GM12872 (cell line): ENCODE data around the gene SCGN.

Source experiments
- TF ChIP-seq, protein P1 (sequence below): IDR thresholded peaks from 3 replicates; pipeline ENCODE4 v1.5.1; 2011; ENCODE audit warnings: low read depth, mild to moderate bottlenecking, low read length, moderate library complexity; ENCODE audit not compliant: insufficient read depth

The SCGN gene

GRCh38 chr6:25640446-25640845, 11.6 kb upstream of the SCGN start:
- TF ChIP-seq, protein P1, sequence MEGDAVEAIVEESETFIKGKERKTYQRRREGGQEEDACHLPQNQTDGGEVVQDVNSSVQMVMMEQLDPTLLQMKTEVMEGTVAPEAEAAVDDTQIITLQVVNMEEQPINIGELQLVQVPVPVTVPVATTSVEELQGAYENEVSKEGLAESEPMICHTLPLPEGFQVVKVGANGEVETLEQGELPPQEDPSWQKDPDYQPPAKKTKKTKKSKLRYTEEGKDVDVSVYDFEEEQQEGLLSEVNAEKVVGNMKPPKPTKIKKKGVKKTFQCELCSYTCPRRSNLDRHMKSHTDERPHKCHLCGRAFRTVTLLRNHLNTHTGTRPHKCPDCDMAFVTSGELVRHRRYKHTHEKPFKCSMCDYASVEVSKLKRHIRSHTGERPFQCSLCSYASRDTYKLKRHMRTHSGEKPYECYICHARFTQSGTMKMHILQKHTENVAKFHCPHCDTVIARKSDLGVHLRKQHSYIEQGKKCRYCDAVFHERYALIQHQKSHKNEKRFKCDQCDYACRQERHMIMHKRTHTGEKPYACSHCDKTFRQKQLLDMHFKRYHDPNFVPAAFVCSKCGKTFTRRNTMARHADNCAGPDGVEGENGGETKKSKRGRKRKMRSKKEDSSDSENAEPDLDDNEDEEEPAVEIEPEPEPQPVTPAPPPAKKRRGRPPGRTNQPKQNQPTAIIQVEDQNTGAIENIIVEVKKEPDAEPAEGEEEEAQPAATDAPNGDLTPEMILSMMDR, result no peak

- TF ChIP-seq, protein P1, result no peak
Observed at GRCh38 chr6:25640891-25641290, 11.1 kb upstream of the SCGN start.

GRCh38 chr6:25641377-25641776, 10.6 kb upstream of the SCGN start:
- TF ChIP-seq, protein P1, result no peak

GRCh38 chr6:25641940-25642666, 9.9 kb upstream of the SCGN start:
- TF ChIP-seq, protein P1, result no peak

DNA sequence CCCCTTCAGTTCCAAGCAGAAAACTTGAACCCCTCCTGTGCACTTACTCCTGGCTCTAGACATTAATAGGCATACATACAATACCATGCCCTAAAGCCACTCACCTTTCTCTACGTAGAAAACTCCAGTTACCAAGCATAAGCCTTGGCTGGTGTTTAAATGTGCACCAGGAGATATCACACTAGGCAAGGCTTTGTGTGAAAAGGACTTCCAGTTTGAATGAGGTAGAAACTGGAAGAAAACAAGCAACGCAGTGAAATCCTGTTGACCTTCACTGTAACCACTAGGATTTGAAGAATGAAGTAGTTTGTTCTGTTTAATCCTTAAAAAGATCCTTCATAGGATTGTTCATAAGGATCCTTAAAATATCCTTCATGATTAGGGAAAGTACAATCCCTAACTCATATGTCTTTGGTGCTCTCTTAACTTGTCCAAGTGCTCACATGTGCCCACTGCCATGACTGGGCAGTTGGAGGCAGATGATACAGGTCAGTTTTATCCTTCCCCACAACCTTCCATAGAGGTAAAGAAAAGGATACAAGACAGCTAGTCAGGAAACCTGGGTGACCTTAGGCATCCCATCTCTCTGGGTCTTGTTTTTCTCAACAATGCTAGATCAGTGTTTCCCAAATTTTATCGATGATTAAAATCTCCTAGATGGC, 9.2 kb upstream of the SCGN start:
- TF ChIP-seq, protein P1, result no peak

DNA sequence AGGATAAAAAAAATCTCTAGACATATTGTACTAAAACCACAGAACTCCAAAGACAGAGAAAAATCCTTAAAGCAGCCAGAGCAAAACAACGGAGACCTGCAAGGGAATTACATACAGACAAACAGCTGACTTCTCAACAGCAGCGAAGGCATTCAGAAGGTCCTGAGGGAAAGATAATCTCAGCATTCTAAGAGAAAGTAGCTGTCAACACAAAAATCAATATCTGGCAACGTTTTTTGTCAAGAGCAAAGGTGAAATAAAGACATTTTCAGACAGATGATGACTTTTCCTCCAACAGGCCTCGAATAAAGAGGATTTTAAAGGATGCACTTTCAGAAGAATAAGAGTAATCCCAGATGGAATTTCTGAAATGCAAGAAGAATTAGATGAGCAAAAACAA, 6.1 kb upstream of the SCGN start:
- TF ChIP-seq, protein P1, result no peak

DNA sequence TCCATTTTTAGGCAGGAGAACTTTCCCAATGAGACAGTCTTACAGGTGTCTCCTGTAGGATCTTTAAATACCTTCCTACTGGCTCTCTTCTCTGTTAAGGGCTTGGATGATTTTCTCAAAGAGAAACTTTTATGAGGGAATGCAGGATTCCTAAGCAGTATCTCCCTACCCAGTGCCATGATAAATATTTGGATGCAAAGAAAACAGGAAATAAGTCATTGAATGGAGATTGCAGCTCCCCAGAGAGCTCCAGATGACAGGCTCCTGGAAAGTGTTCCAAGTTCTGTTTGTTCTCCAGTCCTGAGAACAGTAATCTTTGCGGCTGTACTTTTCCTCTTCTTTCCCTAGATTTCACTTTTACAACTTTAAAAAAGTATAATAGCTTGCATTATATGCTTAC, 2.4 kb upstream of the SCGN start:
- TF ChIP-seq, protein P1, result no peak
